ENCODE measurements around the gene CCDC85C.

CCDC85C gene

GRCh38 chr14:99535908-99536778 lies 67.9 kb downstream of the CCDC85C start:
- DNase-seq: no peak

GRCh38 chr14:99535448-99535847 lies 68.6 kb downstream of the CCDC85C start:
- no peak for DNase-seq

GRCh38 chr14:99534863-99535262 lies 69.1 kb downstream of the CCDC85C start:
- DNase-seq: no peak

DNA sequence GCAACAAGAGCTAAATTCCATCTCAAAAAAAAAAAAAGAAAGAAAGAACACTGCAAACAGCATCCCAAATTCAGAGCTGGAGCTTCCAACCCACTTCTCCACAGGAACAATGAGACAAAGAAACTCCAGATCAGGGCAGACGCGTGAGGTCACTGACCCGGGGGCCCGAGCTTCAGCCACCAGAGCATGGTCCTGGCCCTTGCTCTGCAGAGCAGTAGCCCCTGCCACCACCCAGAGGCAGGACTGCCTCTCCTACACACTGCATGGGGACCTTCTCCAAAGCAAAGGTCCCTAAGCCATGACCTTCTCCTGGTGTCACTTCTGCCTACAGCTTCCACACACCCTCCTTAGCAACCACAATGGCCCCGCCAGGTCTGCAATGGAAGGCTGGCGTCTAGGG lies 69.7 kb downstream of the CCDC85C start:
- no peak for DNase-seq

- no peak for DNase-seq
Observed at GRCh38 chr14:99532310-99532709, 71.7 kb downstream of the CCDC85C start.

GRCh38 chr14:99531251-99532096 lies 72.5 kb downstream of the CCDC85C start:
- DNase-seq: peak; percentile 63 to 77

DNA sequence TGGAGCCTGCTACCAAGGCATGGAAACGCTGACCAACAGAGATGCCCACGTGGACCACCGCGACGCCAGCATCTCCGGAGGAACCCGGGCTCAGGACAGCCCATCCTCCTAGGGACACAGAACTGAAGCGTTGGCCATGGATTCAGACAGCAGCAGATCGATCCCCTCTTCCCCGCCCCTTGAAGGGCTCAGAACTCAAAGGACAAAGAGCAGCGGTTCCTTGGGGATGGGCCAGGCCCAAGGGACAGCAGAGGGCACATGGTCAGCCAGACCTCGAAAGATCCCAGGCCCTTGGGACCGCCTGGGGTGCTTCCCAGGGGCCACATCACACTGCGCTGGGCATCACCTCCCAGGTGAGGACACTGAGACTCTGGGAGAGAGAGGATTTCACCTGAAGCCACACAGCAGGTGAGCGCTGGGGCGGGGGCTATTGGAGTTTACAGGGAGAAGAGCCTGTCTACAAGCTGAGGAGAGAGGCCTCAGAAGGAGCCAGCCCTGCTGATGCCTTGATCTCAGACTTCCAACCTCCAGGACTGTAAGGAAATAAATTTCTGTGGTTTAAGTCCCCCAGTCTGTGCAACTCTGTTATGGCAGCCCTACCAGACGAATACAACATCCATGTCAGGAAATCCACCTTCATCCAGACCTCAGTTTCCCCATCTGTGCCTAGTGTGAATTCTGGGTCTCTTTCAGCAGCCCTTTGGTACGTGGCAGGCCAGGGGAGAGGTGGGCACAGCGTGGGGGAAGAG lies 73.4 kb downstream of the CCDC85C start:
- no peak for DNase-seq

DNA sequence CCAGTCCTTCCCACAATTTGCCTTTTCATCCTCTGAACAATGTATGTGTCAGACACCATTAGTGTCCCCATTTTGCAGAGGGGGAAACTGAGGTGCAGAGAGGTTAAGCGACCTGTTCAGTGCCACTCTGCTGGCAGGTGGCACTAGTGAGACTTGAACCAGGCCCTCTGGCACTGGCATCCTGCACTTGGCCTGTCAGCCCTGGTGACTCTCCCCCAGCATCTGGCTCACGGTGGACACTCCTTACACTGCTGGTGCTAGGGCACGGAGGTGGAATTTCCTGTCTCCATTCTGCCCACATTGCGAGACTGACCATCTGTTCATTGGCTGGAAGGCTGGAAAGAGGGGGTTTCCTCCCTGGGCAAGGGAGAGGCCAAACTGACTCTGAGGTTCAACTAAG lies 74.1 kb downstream of the CCDC85C start:
- DNase-seq: no peak

DNA sequence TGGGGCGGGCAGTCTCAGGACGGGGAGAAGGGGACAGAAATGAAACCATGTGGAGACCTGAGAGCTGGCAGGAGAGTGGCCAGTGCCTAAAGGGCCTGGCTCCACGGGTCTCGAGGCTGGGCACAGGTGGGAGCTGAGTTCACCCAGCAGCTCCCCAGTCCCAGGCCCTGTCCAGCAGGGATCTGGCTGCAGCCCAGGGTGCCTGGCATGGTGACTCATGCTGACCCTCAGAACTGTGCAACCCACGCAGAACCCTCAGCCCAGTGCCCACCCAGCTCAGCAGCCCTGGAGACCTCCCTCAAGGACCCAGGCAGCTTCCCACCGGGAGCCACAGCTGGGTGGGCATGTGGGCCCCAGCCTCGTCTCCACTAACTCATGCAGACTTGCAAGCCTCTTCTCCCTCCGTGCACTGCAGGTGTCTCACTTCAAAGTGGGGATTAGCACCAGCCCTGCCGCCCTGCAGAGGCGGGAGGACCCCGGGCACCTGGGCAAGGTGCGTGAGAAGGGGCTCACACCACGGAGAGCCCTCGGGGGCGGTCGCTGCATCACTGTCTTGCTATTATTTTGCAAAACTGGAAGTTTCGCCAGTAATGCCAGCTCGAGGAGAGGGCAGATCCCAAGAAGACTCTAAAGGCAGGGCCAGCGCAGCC lies 76.5 kb downstream of the CCDC85C start:
- DNase-seq: no peak

DNA sequence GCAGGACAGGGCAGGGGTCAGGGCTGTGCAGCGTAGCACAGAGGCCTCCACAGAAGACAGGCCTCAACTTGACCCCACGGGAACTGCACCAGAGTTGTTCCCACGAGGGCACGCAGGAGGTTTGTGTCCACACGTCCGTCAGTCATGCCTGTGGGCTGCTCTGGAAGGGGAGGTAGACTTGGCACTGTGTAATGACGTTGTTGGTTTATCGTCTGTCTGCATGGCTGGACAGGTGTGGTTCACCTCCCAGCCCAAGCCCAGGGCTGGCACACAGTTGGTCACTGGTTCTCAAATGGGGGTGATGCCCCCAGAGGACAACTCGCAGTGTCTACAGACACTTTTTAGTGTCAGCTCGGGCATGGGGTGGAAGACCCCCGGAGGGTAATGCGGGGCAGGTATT lies 77.0 kb downstream of the CCDC85C start:
- no peak for DNase-seq

DNA sequence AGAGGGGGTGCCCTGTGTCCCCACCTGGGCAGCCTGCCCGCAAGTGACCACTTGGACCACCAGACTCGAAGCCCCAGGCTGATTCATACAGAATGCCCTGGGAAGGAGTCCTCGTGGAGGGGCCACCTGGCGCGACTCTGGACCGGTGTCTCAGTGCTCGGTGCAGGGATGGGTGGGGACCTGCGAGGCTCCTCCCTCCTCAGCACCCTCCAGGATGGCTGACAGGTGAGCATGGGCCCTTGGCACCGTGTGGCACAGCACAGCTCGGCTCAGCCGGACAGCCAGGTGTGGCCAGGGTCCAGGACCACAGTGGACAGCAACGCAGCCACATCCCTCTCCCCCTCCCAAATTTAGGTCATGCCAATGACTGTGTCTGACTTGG lies 78.3 kb downstream of the CCDC85C start:
- DNase-seq: no peak

DNA sequence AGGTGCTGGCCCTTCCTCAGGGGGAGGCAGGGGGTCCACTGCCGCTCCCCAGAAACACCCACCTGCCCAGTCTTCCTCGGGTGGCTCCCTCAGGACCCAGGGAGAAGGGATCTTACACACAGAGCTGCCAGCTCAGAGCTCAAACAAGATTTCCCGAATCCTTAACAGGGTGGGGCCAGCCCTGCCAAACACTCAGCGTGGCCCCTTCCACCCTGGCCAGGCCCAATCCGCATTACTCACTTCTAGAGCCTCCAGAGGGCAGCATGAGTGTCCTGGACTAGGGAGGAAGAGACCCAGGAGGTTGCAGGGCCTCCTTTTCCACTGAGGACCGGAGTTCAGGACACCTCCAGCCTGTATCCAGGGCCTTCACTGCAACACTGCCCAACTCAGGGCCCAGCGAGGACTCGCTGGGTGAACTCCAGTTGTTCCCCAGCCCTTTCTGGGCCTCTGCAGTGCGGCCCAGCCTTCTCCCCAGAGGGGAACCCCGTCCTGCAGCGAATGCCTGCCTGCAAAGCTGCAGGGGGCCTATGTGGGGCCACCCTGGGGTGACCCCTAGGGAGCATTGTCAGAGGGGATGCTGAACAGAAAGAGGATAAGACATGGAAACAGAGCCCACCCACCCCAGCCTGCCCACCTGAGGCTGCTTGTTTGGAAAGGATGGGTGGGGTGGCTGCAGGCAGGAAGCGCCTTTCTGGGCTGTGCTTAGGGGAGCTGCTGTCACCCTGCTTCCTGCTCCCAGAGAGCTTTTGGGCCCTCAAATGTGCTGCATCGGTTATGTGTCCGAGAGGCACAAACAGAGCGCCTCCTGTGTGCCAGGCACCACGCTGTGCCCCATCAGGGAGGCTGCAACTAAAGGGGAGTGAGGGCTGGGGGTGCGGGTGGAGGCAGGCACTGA lies 79.0 kb downstream of the CCDC85C start:
- DNase-seq: peak in 1 of 2 experiments; percentile 41

DNA sequence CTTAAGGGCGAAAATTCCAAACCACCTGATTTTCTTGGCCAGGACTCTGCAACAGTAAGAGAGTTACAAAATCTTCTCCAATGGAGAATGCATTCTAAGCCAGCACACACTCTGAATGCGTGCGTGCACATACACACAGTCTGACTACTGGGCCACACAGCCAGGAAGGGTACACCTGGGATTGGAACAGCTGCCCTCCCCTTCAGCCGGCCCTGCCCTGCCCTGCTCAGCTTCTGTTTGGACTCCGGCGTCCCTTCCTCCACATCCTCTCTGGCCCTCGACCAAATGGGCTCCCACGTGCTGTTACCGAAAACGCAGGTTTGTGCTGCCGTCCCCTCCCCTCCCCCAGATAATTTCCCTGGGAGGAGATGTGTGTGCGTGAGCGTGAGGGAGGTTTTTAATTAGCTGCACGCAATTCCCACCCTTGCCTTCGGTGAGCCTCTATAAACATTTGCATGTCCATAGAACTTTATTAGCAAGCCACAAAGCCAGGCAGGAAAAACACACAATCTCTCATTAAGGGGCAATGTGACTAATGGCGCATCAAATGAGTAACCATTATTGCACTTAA lies 79.8 kb downstream of the CCDC85C start:
- peak; percentile 68 to 83 for DNase-seq

DNA sequence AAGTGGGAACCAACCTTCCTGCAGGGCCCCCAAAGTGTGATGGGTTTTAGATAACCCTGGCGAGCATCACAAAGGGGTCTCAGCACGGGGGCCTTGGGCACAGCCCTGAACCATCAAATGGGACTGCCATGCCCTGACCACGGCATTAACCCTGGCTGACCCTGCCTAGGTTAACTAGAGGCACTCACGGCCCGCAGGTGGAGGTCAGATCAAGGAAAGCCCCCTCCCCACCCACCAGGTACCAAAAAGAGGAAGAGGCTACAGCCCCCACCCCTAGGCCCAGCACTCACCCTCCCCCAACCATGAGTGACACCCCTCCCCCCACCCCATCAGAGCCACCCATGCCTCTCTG lies 80.3 kb downstream of the CCDC85C start:
- DNase-seq: no peak

DNA sequence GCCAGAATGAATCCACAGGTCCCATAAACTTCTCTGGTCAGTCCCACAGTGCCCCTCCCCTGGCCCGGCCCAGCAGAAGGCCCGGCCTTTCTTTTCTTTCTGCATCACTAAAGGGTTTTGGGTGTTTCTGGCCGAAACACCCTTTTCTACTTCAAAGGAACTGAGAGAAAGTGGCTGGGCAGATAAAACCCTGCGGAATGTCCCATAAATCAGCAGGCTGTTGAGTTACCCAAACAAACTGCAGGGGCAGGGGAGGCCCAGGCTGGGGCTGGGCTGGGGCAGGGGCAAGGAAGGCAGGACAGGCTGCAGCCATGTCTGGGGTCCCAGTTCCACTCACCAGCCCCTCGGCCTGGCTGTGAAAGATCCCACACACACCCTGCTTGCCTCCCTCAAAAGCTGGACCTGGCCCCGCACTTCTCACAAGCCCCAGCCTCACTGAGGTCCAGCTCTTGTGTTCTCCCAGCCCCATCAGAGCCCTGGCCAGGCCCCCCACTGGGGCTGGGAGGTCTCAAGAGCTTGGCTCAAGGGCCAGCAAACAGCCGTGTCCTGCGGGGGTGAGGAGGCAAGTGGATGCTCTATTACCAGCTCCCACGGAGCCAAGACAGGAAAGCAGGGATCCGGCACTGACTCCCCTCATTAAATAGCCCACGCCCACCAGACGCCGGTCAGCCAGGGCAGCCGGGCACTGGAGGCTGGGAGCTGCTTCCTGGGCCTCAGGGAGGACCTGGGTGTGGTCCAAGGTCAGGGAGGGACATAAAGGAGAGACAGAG lies 80.9 kb downstream of the CCDC85C start:
- no peak for DNase-seq

DNA sequence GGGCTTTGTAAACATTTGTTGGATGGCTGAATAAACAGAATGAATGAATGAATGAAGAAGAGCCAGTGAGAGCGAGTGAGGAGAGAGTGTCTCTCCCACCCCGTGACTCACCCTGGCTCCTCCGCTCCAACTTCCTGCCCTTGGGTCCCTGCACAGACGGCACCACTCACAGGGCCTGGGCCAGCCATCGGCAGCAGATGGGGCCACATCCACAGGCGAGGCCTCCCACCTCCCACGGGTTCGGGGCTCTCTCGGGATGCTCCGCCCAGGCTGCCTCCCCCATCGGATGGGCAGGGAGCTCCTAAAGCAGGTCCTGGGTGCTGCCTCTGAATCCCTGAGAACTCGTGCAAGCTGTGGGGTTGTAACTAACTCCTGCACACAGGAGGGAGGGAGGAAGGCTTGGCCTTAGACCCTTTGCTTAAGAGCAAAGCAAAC lies 81.5 kb downstream of the CCDC85C start:
- DNase-seq: no peak

DNA sequence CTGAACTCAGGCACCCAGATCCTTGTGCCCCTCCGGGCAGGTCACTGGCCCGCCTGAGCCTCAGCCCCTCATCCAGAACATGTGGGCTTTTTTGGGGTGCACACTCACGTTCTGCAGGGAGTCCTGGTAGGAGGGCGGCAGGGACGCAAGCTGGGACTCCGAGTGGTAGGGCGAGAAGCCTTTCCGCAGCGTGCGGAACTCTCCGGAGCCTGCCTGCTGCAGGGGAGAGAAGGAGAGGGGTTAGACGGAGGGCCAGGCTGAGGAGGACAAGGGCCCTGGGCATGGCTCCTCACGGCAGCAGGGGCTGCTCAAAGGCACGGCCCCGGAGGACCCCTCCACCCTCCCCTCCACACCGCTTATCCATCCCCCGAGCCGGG lies 82.0 kb downstream of the CCDC85C start:
- DNase-seq: no peak

DNA sequence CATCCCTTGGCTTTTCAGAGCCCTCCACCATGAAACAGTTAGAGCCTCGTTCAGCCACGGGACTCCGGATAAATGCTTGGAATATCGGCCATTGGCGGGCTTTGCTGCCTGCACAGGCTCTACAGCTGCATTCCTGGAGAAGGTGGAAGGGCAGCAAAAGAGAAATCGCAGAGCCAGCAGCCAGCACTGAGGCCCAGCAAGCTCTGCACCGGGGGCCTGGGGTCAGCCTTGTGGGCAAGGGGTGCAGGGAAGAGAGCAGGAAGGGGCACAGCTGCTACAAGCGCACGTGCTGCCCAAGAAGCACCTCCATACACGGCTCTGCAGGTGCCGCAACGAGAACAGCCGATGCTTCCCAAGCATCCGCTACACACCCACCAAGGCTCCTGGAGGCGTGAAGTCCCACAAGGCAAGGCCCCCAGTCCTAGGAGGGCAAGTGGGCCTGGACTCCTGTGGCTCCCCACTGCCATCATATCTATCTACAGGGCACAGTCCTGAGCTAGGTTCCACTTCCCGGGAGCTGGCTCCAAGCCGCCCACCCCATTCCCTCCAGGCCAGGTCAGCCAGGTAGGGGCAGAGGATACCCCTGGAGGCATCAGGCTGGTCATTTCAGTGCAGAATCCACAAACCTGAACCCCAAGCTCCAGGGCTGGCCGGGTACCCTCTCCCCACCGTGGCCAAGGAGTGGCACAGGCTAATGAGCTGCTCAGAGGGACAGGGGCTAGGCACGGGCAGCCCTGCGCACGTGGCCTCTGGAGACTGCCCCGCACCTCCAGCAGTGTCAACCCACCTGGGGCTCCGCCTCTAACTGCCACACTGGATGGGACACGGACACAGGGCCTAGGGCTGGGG lies 82.6 kb downstream of the CCDC85C start:
- DNase-seq: no peak

DNA sequence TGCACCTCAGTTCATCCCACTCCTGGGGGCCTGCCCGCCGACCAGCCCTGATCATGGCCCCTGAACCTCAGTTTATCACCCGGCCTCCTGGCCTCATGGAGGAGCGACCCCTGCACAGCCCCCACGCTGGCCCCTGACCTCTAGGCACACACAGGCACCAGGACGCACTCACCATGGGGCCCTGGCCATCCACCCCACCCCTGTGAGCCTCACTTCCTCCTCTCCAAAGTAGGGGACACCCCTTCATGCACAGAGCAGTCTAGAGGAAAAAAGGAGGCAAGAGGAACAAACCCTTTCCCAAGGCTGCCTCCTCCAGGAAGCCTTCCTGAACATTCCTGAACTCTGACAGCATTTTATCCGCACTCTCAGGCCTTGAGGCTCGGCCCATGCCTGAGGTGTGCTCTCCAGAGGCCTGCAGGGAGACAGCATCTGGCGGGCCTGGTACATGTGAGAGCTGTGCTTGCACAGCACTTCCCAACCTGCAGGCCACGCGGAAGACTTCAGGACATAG lies 83.4 kb downstream of the CCDC85C start:
- no peak for DNase-seq
